Esophagus muscularis mucosa (tissue), 4 donors: Measurements from ENCODE around the gene PTPRJ. TPM values are rescaled to one million over a fixed set of nuclear protein-coding genes. Genes with fewer than 3 reads are reported as not detected.

ENCODE experiments used
- DNase-seq: peaks from one replicate; pipeline ENCODE4 v3.0.0-alpha.2; 2017; ENCODE audit errors: extremely low spot score
- H3K27ac ChIP-seq, 4 donors: fragments of 200-600 bp; sonication (generic); replicated peaks in 1 of 4; 1 replicate in 3 of 4; 2 replicates in 1 of 4; pipeline ENCODE4 v1.5.1; 2016 to 2019; ENCODE audit warnings: mild to moderate bottlenecking in 1 of 4
- H3K27me3 ChIP-seq, 4 donors: fragments of 200-600 bp; sonication (generic); one replicate each; pipeline versions ENCODE4 v1.5.1 to v1.6.0; 2016 to 2019
- H3K36me3 ChIP-seq, 4 donors: fragments of 200-600 bp; sonication (generic); one replicate each; pipeline ENCODE4 v1.5.1; 2016 to 2019
- H3K4me1 ChIP-seq, 4 donors: fragments of 200-600 bp; sonication (generic); one replicate each; pipeline ENCODE4 v1.5.1; 2016 to 2019
- H3K4me3 ChIP-seq, 4 donors: fragments of 200-600 bp; sonication (generic); 1 replicate in 2 of 4; 2 replicates in 2 of 4; pipeline ENCODE4 v1.5.1; 2016 to 2019; ENCODE audit warnings: mild to moderate bottlenecking in 4 of 4, moderate library complexity in 1 of 4
- H3K9me3 ChIP-seq, 4 donors: fragments of 200-600 bp; sonication (generic); 1 replicate in 3 of 4; 2 replicates in 1 of 4; pipeline ENCODE4 v1.5.1; 2016 to 2019
- EP300 ChIP-seq: sonication (generic); formaldehyde crosslinking; IDR thresholded peaks from one replicate; pipeline ENCODE4 v1.6.1; 2017; ENCODE audit warnings: antibody characterized with exemption
- POLR2A ChIP-seq: fragments of 450-650 bp; IDR thresholded peaks from one replicate; pipeline ENCODE4 v1.6.1; 2017; ENCODE audit warnings: antibody characterized with exemption, moderate library complexity, mild to moderate bottlenecking, low read depth
- POLR2AphosphoS5 ChIP-seq, 2 donors: sonication (generic); formaldehyde crosslinking; IDR thresholded peaks; one replicate each; pipeline ENCODE4 v1.6.1; 2017; ENCODE audit warnings: antibody characterized with exemption in 2 of 2
- WGBS: methylation state at CpG from one replicate; pipeline ENCODE4 v1.1.5; 2018; 5-methylcytosine and 5-hydroxymethylcytosine counted together
- intact Hi-C: fragments of 100-400 bp; cut with DNase I; formaldehyde crosslinking; loops from one replicate; pipeline ENCODE4 v1.15.1; 2023
- total RNA-seq, 4 donors: library from RNA; depleted of rRNA; stranded (reverse); fragments of >200 nt; gene quantifications; one replicate each; pipeline versions ENCODE4 v1.1.0 to v1.2.1, GENCODE V29; 2016
- TF ChIP-seq, protein P1 (sequence below), 3 experiments: fragments of 200-600 bp in 2 of 3; fragments of 450-650 bp in 1 of 3; sonication (generic) in 2 of 3; IDR thresholded peaks; one replicate each; pipeline ENCODE4 v1.5.1; 2017 to 2019; ENCODE audit warnings: antibody characterized with exemption in 3 of 3, mild to moderate bottlenecking in 2 of 3, moderate library complexity in 1 of 3

The PTPRJ gene
- total RNA-seq, 4 donors from 2014 or later = 8.3 to 14.1 (median 10.5) TPM

DNA sequence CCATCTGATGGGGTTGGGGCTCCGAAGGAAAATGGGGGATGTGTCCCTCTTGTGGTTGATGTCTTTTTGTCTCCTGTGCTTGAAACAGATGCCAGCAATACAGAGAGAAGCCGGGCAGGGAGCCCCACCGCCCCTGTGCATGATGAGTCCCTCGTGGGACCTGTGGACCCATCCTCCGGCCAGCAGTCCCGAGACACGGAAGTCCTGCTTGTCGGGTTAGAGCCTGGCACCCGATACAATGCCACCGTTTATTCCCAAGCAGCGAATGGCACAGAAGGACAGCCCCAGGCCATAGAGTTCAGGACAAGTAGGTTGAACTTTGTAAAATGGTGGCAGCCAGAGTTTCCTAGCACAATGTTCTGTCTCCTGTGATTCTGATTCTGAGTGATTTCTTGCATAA is 144.5 kb downstream of the PTPRJ start:
- Histone ChIP-seq H3K36me3 (peaks cover 0 to 49% (median 20%) of the 10 kb centered on the region in 4 donors), H3K27ac (no peak overlapping the region), H3K27me3 (no peaks in the 10 kb centered on the region), H3K4me3 (no peak overlapping the region), H3K9me3 (no peaks in the 10 kb centered on the region), H3K4me1 (no peaks in the 10 kb centered on the region)
- intact Hi-C loops = no loop called here
- 100% methylated on average over 3 of the region's 11 CpGs for WGBS
- DNase-seq = peak; percentile 77
- TF ChIP-seq POLR2AphosphoS5 (IDR thresholded peaks at IDR 0.05) (no peak), POLR2A (no peak), EP300 (no peak)
- TF ChIP-seq, protein P1, sequence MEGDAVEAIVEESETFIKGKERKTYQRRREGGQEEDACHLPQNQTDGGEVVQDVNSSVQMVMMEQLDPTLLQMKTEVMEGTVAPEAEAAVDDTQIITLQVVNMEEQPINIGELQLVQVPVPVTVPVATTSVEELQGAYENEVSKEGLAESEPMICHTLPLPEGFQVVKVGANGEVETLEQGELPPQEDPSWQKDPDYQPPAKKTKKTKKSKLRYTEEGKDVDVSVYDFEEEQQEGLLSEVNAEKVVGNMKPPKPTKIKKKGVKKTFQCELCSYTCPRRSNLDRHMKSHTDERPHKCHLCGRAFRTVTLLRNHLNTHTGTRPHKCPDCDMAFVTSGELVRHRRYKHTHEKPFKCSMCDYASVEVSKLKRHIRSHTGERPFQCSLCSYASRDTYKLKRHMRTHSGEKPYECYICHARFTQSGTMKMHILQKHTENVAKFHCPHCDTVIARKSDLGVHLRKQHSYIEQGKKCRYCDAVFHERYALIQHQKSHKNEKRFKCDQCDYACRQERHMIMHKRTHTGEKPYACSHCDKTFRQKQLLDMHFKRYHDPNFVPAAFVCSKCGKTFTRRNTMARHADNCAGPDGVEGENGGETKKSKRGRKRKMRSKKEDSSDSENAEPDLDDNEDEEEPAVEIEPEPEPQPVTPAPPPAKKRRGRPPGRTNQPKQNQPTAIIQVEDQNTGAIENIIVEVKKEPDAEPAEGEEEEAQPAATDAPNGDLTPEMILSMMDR (IDR thresholded peaks at IDR 0.05) = no peak

DNA sequence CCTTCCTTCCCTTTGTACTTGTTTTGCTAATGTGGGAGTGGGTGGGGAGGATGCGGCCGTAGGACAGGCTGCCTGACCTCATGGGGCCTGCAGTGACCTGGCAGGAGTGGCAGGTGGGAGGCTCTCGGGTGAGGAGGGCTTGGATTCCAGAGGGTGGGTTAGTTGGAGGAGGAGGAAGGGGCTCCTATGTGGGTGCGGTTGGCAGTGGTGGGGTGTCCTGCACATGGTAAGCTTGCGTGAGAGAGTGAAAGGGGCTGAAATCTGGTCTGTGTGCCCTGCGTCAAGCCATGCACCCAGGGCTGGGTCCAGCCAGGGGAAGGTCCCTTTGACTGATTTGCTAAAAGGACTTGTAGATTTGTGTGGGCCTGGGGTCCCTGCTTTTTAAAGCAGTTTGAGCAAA is 145.5 kb downstream of the PTPRJ start:
- intact Hi-C loops = no loop called here
- DNase-seq = peak; percentile 57
- WGBS = 85% methylated on average over 6 of the region's 6 CpGs
- H3K27ac ChIP-seq = no peak overlapping the region
- H3K36me3 ChIP-seq = peaks cover 0 to 53% (median 20%) of the 10 kb centered on the region in 4 donors
- TF ChIP-seq EP300 (no peak), POLR2A (no peak), POLR2AphosphoS5 (IDR thresholded peaks at IDR 0.05) (no peak)
- TF ChIP-seq, protein P1 (IDR thresholded peaks at IDR 0.05) = no peak
- H3K4me3 ChIP-seq = no peak overlapping the region
- no peaks in the 10 kb centered on the region for H3K4me1 ChIP-seq
- H3K9me3 ChIP-seq = no peaks in the 10 kb centered on the region
- no peaks in the 10 kb centered on the region for H3K27me3 ChIP-seq

DNA sequence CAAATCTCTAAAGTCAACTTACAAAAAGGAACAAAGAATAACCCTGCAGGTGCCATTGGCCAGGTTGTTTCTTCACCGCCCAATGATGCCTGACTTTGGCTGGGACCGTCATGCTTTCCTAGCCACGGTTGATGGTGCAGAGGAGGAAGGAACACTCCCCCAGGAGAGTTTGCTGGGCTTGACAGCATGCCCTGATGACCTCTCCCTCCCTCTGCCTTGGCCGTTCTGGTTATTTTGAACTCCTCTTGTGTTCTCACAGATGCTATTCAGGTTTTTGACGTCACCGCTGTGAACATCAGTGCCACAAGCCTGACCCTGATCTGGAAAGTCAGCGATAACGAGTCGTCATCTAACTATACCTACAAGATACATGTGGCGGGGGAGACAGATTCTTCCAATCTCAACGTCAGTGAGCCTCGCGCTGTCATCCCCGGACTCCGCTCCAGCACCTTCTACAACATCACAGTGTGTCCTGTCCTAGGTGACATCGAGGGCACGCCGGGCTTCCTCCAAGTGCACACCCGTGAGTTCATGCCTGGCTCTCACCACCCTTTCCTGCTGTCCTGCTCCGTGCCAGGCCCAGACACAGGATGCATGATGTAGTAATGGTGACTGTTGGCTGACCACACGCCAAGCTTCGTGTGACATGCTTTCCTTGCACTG is 147.3 kb downstream of the PTPRJ start:
- WGBS = 84% methylated on average over 19 of the region's 22 CpGs
- TF ChIP-seq EP300 = no peak
- TF ChIP-seq, protein P1 (IDR thresholded peaks at IDR 0.05) = no peak
- TF ChIP-seq POLR2A = no peak
- TF ChIP-seq POLR2AphosphoS5 (IDR thresholded peaks at IDR 0.05) = no peak
- intact Hi-C loops = no loop called here
- Histone ChIP-seq H3K4me1 (no peaks in the 10 kb centered on the region), H3K27ac (no peak overlapping the region), H3K27me3 (no peaks in the 10 kb centered on the region), H3K9me3 (no peaks in the 10 kb centered on the region), H3K36me3 (peaks cover 0 to 59% (median 20%) of the 10 kb centered on the region in 4 donors), H3K4me3 (no peak overlapping the region)
- no peak for DNase-seq

DNA sequence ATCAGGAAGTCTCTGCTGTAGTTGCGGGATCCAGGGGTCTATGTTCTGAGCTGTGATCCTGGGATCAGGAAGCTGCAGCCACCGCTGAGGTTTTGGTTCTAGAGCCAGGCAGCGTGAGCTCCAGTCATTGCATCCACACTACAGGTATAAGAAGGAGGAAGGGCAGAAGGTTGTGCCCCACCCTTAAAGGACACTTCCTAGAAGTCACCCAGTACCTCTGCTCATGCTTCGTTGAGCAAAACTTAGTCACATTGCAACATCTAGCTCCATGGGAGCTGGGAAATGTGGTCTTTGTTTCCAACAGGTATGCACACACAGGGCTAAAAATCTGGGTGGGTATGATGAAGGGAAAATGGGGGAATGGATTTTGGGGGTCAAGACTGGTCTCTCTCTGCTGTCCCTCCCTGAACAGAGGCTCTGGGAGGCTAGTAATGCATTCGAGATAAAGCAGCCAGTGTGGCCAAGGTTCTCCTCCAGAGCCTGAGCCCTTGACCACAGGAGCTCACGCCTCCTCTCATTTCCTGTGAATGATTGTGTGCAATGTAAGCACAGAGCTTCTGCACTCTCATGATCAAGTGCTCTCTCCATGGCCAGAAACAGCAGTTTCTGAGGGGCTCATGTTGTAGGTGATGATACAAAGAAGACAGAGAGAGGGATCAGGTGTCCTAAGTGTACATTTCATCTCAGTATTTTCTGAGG is 149.5 kb downstream of the PTPRJ start:
- intact Hi-C loops = no loop called here
- TF ChIP-seq, protein P1 (IDR thresholded peaks at IDR 0.05) = no peak
- TF ChIP-seq POLR2AphosphoS5 (IDR thresholded peaks at IDR 0.05) (no peak), EP300 (no peak), POLR2A (no peak)
- no peaks in the 10 kb centered on the region for H3K9me3 ChIP-seq
- peaks cover 0 to 54% (median 16%) of the 10 kb centered on the region in 4 donors for H3K36me3 ChIP-seq
- 90% methylated on average over 5 of the region's 6 CpGs for WGBS
- no peaks in the 10 kb centered on the region for H3K27me3 ChIP-seq
- no peak overlapping the region for H3K4me3 ChIP-seq
- DNase-seq = no peak
- no peaks in the 10 kb centered on the region for H3K4me1 ChIP-seq
- no peak overlapping the region for H3K27ac ChIP-seq
